Neural progenitor cell (in vitro differentiated cells): Measurements from ENCODE around the gene RSBN1L.

Experiments used
- EZH2 ChIP-seq: fragments of 200-600 bp; sonication (generic); IDR thresholded peaks from 2 replicates; pipeline ENCODE4 v1.6.1; 2017; ENCODE audit warnings: antibody characterized with exemption, mild to moderate bottlenecking, moderate library complexity
- EZH2phosphoT487 ChIP-seq: fragments of 200-600 bp; sonication (generic); IDR thresholded peaks from 2 replicates; pipeline ENCODE4 v1.6.1; 2017; ENCODE audit warnings: antibody characterized with exemption
- TF ChIP-seq, protein P1 (sequence below): fragments of 200-600 bp; sonication (generic); IDR thresholded peaks from 2 replicates; pipeline ENCODE4 v1.5.1; 2017; ENCODE audit warnings: antibody characterized with exemption, mild to moderate bottlenecking

DNA sequence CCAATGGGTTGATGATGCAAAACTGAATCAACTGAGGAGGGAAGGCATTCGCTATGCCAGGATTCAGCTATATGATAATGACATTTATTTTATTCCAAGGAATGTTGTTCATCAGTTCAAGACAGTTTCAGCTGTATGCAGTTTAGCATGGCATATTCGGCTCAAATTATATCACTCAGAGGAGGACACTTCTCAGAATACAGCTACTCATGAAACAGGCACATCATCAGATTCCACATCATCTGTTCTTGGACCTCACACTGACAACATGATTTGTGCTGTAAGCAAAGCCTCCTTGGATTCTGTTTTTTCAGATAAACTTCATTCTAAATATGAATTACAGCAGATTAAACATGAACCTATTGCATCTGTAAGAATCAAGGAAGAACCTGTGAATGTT is 82.3 kb downstream of the RSBN1L start:
- TF ChIP-seq, protein P1, sequence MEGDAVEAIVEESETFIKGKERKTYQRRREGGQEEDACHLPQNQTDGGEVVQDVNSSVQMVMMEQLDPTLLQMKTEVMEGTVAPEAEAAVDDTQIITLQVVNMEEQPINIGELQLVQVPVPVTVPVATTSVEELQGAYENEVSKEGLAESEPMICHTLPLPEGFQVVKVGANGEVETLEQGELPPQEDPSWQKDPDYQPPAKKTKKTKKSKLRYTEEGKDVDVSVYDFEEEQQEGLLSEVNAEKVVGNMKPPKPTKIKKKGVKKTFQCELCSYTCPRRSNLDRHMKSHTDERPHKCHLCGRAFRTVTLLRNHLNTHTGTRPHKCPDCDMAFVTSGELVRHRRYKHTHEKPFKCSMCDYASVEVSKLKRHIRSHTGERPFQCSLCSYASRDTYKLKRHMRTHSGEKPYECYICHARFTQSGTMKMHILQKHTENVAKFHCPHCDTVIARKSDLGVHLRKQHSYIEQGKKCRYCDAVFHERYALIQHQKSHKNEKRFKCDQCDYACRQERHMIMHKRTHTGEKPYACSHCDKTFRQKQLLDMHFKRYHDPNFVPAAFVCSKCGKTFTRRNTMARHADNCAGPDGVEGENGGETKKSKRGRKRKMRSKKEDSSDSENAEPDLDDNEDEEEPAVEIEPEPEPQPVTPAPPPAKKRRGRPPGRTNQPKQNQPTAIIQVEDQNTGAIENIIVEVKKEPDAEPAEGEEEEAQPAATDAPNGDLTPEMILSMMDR: no peak
- TF ChIP-seq EZH2phosphoT487 (no peak), EZH2 (no peak)
